HG02610 (cell line): ENCODE measurements around the gene PCGF3.
"Not testable (repeated sequence)": the region's sequence is repeated elsewhere in the genome, so short reads cannot be mapped to it uniquely, and the experiment has no call there.

Experiments
- ATAC-seq: cut with Tn5 transposase; IDR thresholded peaks from one replicate; pipeline ENCODE4 v1.9.1; 2021; ENCODE audit warnings: mild to moderate bottlenecking, moderate library complexity; ENCODE audit not compliant: unreplicated experiment

PCGF3 gene

DNA sequence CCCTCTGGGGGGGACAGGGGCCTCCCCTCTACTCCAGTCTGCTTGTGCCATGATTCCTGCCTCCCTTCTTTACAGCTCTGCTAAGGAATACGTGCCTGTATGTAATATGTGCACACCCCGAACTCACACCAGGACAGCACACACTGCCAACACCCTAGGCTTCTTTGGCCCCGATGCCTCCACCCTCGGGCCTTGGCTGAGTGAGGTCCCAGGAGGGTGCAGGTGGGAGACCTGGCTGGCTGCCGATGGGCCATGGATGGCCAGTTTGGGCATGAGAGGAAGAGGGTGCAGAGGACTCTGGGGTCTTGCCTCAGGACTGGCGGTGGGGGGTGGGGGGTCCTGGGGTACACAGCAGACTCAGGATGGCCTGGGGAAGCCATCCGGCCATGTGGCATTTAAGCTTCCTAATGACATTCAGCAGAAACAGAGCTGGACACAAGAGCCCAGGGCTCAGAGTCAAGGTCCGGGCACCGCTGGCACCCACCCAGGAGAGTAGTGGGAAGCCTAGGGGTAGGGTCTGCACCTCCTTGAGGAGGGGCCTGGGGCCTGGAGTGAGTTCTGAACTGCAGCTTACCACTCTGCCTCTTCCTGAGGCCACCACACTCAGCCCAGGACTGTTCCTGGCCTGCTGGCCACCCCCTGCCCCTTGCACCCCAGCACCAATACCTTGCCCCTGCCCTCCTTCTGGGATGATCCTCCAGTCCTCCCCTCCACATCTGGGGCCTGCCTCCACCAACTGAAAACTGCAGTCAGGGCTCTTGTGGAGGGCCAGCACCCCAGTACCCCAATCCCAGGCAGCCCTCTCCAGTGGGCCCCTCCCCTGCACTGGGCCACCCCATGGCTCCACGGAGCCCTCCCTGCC, 2.1 kb upstream of the PCGF3 start:
- no peak for ATAC-seq

DNA sequence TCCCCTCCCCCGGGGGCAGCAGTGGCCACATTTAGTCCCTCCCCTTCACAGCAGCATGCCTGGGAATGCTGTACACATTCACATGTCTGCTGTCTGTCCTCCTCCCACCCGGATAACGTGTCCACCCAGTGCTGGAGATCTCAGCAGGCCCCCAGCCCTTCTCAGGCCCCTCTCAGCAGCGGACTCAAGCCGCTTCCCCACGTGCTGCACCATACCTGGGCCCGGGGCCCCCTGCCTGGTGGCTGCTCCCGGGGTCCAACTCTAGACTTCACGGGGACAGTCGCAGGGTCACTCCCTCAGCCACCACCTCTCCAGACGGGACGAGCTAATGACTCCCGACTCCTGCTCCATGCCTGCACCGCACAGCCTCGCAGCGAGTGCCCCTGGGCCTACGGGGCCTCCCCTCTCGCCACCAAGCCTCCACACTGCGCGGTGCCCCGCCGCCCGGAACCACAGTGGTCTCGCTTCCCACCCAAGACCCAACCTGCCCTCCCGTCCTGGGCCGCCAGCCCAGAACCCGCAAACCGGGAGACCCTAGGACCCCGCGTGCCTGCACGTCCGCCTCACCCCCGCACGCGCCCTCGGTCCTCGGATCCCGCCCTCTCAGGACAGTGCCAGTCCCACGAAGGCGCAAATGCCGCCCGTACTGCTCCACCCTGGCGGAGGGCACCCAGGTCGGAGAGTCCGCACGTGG, 1.3 kb upstream of the PCGF3 start:
- no peak for ATAC-seq

DNA sequence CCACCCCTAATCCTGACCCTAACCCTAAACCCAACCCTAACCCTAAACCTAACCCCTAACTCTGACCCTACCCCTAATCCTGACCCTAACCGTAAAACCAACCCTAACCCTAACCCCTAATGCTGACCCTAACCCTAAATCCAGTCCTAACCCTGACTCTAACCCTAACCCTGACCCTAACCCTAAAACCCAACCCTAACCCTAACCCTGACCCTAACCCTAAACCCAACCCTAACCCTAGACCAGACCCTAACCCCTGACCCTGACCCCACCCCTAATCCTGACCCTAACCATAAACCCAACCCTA, 708 bp upstream of the PCGF3 start:
- no peak for ATAC-seq

DNA sequence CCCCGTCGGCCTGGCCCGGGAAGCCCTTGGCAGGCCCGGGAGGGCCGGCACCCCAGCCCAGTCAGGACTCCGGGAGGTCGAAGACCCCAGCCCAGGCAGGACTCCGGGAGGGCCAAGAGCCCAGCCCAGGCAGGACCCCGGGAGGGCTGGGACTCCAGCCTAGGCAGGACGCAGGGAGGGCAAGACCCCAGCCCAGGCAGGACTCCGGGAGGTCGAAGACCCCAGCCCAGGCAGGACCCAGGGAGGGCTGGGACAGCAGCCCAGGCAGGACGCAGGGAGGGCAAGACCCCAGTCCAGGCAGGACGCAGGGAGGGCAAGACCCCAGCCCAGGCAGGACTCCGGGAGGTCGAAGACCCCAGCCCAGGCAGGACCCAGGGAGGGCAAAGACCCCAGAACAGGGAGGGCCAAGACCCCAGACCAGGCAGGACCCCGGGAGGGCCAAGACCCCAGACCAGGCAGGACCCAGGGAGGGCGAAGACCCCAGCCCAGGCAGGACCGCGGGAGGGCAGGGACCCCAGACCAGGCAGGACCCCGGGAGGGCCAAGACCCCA, 526 bp downstream of the PCGF3 start:
- not testable (repeated sequence) for ATAC-seq

DNA sequence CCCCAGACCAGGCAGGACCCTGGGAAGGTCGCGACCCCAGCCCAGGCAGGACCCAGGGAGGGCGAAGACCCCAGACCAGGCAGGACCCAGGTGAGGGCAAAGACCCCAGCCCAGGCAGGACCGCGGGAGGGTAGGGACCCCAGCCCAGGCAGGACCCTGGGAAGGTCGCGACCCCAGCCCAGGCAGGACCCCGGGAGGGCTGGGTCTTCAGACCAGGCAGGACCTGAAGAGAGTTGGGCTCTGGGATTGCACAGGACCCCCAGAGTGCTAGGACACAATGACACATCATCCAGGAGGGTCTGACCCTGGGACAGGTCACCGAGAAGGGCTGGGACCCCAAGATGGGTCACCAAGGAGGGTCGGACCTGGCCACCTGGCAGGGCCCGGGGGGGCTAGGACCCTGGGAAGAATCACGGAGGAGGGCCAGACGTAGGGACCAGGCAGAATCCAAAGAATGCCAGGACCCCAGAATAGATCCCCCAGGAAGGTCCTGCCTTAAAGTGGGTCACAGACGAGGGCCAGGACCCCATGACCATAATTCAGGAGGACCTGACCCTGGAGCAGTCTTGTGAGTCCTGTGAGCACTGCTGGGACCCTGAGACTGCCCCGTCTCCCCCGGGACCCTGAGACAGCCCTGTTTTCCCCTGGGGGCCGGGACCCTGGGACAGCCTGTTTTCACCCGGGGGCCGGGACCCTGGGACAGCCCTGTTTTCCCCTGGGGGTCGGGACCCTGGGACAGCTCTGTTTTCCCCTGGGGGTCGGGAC, 1.4 kb downstream of the PCGF3 start:
- no peak for ATAC-seq

DNA sequence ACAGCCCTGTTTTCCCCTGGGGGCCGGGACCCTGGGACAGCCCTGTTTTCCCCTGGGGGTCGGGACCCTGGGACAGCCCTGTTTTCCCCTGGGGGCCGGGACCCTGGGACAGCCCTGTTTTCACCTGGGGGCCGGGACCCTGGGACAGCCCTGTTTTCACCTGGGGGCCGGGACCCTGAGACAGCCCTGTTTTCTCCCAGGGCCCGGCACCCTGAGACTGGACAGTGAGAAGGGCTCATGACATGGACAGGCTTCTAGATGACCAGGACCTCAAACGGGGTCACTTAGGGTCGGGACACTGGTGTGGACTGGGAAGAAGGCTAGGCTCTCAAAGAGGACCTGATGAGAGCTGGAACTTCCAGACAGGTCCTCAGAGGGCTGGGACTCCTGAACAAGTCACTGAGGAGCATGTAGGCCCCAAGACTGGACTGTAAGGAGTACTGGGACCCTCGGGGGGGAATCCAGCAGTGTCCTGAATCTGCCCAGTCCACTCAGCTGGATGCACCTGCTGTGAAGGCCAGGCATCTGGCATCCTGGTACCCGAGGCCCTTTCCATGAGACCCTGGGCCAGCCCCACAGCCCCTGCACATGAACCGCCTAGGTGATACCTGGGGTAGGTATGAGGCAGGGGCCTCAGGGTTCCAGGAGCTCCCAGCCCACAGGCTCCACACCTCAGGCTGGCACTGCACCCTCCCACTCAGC, 2.4 kb downstream of the PCGF3 start:
- no peak for ATAC-seq

DNA sequence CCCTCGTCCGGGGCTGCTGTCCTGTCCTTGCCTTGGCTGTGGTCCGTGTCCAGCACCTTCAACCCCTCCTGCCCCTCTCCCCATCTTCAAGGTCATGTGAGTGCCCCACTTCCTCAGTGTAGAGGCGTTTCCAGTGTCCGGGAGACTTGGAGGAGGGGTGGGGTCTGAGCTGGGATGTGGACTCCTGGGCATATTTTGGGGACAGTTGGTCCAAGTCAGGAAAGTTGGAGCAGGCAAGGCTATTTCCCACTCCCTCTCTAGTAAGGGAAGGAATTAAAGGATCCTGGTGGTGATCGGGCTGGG, 3.0 kb downstream of the PCGF3 start:
- no peak for ATAC-seq

DNA sequence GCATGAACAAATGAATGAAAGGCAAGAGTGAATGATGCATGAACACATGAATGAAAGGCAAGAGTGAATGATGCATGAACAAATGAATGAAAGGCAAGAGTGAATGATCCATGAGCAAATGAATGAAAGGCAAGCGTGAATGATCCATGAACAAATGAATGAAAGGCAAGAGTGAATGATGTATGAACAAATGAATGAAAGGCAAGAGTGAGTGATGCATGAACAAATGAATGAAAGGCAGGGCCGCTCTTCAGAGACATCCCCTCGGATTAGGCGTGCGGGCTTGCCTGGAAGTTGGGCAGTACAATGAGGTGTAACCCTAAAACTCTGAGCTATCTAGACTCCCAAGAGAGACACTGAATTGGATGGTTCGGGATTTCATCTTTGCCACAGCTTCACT, 3.7 kb downstream of the PCGF3 start:
- ATAC-seq, result no peak

DNA sequence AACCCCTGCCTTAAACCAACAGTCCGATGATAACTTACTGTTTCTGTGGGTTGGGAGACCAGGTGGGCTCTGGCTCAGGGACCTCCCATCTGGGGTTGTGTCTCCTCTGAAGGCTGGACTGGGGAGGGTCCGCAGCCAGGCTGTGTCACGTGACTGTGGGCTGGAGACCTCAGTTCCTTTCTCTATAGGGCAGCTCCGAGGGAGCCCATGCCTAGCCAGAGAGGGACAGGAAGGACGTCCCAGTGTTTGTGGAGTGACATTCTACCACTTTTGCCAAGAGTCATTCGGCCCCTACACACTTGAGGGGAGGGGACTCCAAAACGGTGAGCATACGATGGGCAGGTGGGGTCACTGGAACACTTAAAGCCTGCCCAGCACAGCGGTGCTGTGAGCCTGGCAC, 4.5 kb downstream of the PCGF3 start:
- ATAC-seq, result no peak

DNA sequence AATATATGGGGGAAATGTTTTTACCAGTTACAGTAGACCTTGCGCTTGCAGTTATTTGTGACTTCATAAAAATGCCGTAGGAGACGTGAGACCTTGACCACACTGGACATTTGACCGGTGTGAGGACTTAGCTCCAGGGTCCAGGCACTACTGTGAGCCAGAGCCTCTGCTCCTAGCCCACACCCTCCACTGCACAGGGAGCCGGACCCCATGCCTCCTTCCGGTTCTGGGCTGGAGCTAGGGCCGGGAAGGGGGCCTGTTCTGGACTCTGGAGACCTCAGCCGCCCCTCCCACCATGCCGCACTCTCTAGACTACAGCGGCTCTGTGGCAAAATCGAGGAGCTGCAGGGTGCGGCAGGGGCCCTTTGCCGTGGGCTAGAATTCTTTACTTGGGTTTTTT, 5.3 kb downstream of the PCGF3 start:
- ATAC-seq, result no peak

DNA sequence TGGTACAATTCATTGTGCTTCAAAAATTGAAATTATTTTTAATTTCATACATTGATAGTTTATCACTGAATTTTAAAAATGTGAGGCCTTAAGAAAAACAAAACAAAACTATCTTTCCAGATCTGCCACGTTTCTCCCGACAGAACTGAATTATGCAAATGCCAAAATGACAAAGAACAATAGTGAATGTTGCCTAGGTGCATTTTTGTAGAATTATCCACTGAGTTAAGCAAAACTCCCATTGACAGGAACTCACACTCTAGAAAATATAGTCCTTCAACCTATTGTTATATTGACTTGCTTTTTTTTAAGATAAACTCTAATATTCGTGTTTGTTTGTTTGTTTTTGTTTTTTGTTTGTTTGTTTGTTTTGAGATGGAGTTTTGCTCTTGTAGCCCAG, 6.5 kb downstream of the PCGF3 start:
- no peak for ATAC-seq

DNA sequence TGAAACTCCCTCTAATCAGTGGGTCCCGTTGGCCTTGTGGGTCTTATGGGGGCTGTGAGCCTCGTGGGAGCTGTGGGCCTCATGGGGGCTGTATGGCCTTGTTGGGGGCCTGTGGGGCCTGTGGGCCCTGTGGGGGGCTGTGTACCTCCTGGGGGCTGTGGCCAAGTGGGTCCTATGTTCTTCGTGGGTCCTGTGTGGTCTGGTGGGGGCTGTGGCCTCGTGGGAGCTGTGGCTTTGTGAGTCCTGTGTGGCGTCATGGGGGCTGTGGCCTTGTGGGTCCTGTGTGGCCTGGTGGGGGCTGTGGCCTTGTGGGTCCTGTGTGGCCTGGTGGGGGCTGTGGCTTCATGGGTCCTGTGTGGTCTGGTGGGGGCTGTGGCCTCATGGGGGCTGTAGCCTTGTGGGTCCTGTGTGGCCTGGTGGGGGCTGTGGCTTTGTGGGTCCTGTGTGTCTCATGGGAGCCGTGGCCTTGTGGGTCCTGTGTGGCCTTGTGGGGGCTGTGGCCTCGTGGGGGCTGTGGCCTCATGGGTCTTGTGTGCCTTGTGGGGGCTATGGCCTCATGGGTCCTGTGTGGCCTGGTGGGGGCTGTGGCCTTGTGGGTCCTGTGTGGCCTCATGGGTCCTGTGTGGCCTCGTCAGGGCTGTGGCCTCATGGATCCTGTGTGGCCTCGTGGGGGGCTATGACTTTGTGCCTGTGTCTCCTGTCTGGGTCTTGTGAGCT, 7.4 kb downstream of the PCGF3 start:
- no peak for ATAC-seq

DNA sequence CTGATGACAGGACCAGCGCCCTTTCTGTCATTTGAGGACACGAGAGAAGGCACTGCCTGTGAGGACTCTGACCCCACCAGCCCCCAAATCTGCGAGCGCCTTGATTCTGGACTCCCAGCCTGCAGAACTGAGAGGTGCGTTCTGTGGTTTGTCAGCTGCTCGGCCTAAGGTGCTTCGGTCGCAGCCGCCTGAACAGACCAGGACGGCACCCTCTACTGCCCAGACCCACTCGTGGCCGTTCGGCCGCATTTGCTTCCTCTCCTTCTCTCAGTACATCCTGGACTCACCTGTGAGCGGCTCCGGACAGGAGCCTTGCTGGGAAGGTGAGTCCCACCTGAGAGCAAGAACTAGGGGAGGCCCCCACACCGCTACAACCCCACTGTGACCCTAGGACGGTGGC, 8.5 kb downstream of the PCGF3 start:
- ATAC-seq, result no peak

DNA sequence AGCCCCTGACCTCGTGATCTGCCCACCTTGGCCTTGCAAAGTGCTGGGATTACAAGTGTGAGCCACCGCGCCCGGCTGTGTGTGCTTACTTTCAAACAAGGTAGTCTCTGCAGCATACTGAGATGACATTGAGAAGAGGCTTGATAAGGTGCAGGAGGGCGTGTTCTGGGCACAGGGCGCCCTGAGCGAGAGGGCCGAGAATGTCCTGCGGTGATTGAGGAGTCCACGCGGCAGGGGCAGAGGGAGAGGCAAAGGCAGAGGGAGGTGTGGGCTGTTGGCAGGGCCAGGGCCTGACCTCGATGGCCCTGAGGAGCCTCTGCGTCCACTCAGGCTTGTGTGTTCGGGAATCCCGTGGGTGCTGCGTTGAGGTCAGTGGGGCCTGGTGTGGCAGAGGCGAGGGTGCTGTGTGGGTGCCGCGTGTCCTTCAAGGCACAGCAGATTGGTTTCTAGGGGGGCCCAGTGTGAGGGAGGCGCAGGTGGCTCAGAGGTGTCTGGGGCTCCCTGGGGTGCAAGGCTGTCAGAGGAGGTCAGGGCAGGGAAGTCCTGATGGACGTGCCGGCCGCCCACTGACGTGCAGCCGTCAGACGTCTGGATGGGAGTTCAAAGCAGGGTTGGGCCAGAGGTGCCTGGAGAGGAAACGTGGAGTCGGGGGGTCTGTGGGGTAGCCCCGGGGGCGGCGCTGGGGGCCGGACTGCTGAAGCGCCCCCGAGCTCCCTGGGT, 12.1 kb downstream of the PCGF3 start:
- ATAC-seq, result no peak

DNA sequence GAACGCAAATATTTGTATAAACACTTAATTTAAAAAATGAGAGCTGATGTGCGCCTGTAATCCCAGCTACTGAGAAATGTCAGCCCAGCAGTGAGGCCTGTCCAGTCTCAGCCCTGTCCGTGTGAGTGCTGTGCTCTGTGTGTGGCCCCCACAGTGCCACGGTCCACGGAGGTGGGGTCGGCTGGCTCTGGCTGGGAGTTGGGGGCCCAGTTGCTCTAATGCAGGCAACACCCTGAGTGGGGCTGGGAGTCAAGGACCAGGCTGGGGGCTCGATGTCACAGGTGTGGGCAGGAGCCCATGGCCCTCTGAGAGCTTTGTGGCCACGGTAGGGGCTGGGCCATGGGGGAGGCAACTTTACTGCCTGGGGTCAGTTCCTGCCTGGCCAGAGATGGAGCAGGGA, 12.8 kb downstream of the PCGF3 start:
- ATAC-seq, result no peak

DNA sequence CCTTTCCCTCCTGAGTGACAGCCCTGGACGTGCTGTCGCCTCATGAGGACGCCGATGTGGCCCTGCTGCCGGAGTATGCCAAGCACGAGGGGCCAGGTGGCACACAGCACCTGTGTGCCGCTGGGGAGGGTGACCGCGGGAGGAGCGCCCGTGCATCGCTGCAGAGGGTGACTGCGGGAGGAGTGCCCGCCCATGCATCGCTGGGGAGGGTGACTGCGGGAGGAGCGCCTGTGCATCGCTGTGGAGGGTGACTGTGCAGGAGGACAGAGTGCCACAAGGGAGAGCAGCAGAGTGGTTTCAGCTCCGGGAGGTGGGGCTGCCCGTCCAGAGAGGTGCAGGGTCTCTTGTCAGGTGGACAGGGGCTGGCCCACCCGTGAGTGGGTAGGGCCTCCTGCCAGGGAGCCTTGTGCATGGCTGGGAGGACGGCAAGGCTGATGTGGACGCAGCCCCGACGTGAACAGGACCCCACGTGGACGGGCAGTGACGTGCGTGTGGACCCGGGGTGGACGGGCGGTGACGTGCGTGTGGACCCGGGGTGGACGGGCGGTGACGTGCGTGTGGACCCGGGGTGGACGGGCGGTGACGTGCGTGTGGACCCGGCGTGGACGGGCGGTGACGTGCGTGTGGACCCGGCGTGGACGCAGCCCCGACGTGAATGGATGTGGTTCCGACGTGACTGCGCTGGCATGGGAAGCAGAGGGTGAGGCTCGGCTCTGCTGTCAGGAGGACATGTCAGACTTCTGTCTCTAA, 14.7 kb downstream of the PCGF3 start:
- ATAC-seq, result no peak

DNA sequence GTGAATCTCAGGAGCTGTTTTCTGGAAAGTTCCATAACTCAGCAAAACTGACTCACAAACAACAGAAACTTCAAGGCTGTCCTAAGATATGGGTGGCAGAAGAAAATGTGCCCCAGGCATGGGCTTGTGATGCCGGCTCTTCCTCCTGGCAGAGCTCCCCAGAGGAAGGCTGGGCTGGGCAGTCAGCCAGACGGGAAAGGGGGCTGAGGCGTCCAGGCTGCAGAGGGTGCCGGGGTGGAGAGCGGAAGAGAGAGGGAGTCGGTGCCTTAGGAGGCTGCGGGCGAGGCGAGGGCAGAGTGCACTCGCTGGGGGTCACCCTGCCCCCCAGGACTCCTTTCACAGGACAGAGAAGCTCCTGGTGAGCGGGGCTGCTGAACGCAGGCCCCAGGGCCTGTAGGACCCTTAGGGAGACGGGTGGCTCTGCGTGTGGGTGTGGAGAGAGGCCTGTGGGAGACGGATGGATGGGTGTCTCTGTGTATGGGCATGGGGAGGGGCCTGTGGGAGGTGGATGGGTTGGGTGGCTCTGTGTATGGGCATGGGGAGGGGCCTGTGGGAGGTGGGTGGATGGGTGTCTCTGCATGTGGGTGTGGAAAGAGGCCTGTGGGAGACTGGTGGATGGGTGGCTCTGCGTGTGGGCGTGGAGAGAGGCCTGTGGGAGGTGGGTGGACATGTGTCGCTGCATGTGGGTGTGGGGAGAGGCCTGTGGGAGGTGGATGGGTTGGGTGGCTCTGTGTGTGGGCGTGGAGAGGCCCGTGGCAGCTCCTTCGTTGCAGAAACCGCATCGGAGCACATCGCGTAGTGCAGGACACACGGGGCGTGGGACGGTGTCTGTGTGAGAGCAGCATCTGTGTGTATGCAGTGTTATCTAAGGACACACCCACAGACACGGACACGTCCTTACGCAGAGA, 15.9 kb downstream of the PCGF3 start:
- ATAC-seq, result no peak

DNA sequence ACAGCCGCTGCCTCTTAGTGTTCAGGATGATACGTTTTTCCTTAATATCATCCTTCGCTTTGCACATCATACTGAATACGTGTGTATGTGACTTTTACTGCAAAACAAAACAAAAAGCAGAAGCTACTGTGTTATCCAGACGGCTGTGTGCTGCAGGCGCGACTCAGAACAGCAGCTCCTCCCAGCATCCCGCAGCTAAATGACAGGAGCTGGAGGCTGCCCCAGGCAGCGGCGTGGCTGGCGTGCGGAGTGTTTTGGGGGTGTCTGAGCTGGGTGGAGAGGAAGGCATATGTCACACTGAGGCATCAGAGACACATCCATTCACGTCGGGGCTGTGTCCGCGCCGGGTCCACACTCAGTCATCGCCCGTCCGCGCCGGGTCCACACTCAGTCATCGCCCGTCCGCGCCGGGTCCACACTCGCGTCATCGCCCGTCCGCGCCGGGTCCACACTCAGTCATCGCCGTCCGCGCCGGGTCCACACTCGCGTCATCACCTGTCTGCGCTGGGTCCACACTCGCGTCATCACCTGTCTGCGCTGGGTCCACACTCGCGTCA, 16.6 kb downstream of the PCGF3 start:
- ATAC-seq, result no peak
